ENCODE results near the gene LSP1. TPM values are rescaled to one million over a fixed set of nuclear protein-coding genes. Genes with fewer than 3 reads are reported as not detected.

The LSP1 gene
- total and polyA plus RNA-seq, 2 of the 13 experiments (the other 11 are each of a cell fraction or from before 2014, with no cell fraction given), result 0.59 to 1.00 TPM

GRCh38 chr11:1830322-1831223 is 22.3 kb upstream of the LSP1 start (continued):
- no peak for TF ChIP-seq RNF219 (CRISPR knock-in tag; IDR thresholded peaks at IDR 0.05)
- no peak for TF ChIP-seq ZKSCAN1 (IDR thresholded peaks at IDR 0.05; ENCODE audit: low read length)
- TF ChIP-seq SCMH1 (CRISPR knock-in tag; IDR thresholded peaks at IDR 0.05; ENCODE audit: borderline replicate concordance), result no peak
- no peak for TF ChIP-seq SIX4 (CRISPR knock-in tag; IDR thresholded peaks at IDR 0.05)
- no peak for TF ChIP-seq PCBP1 (IDR thresholded peaks at IDR 0.05; ENCODE audit: borderline replicate concordance, low read depth, low read length)
- no peak for TF ChIP-seq RFX1 (IDR thresholded peaks at IDR 0.05)
- no peak for TF ChIP-seq NFE2L1 (CRISPR knock-in tag; IDR thresholded peaks at IDR 0.05; ENCODE audit: borderline replicate concordance)
- no peak for TF ChIP-seq JUND (CRISPR knock-in tag; IDR thresholded peaks at IDR 0.05)
- no peak; the same call in 1 of the 2 replicates for TF ChIP-seq AHR (CRISPR knock-in tag; IDR thresholded peaks at IDR 0.05)
- no peak for TF ChIP-seq CERS6 (CRISPR knock-in tag; IDR thresholded peaks at IDR 0.05)
- TF ChIP-seq PRDM4 (CRISPR knock-in tag; IDR thresholded peaks at IDR 0.05; ENCODE audit: borderline replicate concordance), result no peak
- no peak for TF ChIP-seq ZNF512 (CRISPR knock-in tag; IDR thresholded peaks at IDR 0.05)
- peak; percentile 87 for TF ChIP-seq IRF9 (CRISPR knock-in tag; IDR thresholded peaks at IDR 0.05; ENCODE audit: borderline replicate concordance)
- no peak for TF ChIP-seq ARID2 (CRISPR knock-in tag; IDR thresholded peaks at IDR 0.05; ENCODE audit: borderline replicate concordance)
- no peak for TF ChIP-seq ZFP36L2 (CRISPR knock-in tag; IDR thresholded peaks at IDR 0.05)
- TF ChIP-seq ZNF781 (CRISPR knock-in tag; IDR thresholded peaks at IDR 0.05; ENCODE audit: borderline replicate concordance, not compliant biosample characterization), result no peak
- no peak for TF ChIP-seq HOXA7 (CRISPR knock-in tag; IDR thresholded peaks at IDR 0.05)
- peak; percentile 61; the same call in 1 of the 2 replicates for TF ChIP-seq ZNF670 (CRISPR knock-in tag; IDR thresholded peaks at IDR 0.05; ENCODE audit: borderline replicate concordance)
- TF ChIP-seq MEIS1 (CRISPR knock-in tag; IDR thresholded peaks at IDR 0.05; ENCODE audit: borderline replicate concordance), result peak; percentile 72
- TF ChIP-seq CCAR2 (optimal IDR thresholded peaks at IDR 0.05; ENCODE audit: low read depth, low read length), result no peak

Measured in HepG2 (cell line).